ENCODE data around the gene BNIP3.

DNA sequence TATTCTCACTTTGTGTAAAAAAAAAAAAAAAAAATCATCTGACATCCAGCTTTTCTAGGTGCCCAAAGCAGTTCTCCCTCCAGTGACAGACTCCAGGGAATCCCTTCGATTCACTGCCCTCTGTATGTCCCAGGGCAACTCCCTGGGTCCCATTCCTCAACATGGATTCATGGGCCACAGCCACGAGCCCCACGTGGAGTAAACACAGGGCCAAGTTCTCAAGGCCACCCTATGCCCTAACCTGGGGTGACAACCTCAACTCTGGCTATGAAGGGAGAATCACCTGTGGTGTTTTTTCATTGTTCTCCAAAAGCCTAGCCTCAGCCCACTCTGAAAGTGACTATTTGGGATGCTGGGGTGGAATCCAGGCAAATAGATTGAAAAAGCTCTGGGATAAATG, 3.4 kb downstream of the BNIP3 start:
- TF ChIP-seq POLR2A (IDR thresholded peaks at IDR 0.05; ENCODE audit: low read length) (no peak), GATA1 (IDR thresholded peaks at IDR 0.05; ENCODE audit: low read depth, low read length) (no peak)
